DMS79 treated with DMSO at 0.1 percent for 48 hours (cell line): ENCODE measurements around the gene KIDINS220.

Experiments used
- DNase-seq: peaks from one replicate; lab custom pipeline; 2025; lab: John Stamatoyannopoulos, UW

The KIDINS220 gene

DNA sequence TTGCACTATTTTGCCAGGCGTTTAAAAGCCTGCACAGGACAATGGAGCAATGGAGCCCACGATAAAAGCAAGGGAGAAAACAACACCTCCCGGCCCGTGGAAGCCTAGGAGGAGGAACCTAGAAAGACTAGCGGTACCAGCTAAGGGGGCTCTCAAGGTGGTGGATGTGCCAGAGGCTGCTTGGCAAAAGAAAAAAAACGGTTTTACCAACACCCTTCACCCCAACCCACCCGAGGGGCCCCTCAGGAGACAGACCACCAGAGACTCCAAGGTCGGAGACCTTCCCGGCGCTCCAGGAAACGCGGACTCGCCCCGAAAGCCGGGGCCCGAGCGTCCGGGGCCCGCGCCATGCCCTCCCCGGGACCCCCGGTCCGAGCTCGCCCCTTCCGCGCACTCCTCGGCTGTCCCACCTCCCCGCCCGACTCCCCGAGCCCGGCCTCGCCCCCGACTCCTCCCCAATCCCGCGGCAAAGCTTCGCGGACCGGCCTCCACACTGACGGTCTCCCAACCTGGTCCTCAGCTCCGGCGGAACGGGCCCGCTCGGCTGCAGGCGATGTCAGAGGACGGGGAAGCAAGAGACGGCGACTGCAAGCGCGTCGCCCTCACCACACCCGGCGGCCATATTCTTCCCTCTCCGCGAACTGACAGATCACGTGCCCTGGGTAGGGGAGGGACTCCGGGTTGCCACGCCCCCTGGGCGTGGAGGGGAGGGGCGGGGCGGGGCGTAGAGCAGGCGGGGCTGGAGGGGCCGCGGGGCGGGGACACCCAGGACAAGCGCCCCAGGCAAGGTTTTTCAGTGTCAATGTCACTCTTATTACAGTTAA is at the start of gene KIDINS220:
Gene KIDINS220 (minus strand): TSS at position 643 of the 824 bp plus-strand sequence. CDS start 10,520 bp downstream, outside the sequence.
- peak; percentile 51 for DNase-seq

DNA sequence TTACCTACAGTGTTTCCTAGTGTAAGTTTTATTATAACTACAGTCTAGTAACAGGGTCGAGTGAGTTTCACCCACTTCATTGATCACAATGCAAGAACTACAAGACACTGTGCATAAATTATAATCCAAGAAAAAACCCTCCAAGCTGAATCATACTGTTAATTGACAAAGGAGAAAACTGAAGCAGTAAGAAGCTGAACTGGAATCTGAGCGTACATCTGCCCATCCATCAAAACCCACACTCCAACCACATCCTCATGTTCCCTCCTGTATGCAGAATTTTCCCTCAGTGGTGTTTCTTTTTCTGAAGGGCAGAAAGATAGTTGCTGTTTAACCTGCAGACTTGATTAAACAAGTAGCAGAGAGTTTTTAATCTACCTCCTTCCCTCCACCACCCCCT is 49.5 kb upstream of the KIDINS220 start:
- no peak for DNase-seq

DNA sequence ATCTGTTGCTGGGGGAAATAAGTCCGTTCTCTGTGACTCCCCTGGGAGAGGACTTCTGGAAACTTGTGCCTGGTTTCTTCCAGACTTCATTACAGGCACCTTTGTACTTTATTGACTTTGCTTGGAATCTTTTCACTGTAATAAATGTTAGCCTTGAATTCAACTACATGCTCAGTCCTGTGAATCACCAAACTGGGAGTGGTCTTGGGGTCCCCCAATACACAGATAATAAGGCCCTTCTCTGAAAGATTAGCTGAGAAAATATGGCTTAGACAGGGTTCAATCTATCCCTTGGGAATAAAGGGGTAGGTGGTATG is 48.7 kb upstream of the KIDINS220 start:
- no peak for DNase-seq

DNA sequence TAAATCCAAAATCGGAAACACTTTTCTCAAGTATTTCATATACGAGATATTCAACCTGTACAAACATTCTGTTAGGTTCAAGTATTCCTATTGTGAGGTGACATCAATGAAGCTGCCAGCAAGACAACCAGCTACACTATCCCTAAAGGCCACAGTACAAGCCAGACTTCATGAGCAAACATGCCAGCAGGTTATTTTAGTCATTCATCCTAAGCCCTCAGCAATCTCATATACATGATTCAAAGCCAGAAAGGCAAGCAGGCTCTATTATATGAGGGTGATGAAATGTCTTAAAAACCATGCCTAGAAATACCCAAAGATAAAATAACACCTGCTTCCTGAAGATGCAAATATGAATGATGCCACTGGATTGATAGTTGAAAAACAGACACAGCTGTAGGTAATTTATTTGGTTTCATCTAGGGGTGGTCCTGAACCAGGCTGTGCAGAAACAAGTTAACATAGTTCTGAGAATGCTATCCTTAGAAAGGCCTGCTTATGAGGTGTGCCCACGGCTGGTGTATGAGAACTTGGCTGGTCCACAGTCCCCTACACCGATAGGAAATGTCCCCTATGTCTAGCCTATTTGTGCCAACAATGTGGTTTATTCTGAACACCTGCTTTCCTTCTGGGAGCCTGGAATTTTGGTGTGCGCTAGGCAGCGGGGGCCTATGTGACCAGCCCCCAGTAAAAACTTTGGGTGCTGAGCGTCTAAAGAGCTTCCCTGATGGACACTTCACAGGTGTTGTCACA is 48.2 kb upstream of the KIDINS220 start:
- DNase-seq = no peak

DNA sequence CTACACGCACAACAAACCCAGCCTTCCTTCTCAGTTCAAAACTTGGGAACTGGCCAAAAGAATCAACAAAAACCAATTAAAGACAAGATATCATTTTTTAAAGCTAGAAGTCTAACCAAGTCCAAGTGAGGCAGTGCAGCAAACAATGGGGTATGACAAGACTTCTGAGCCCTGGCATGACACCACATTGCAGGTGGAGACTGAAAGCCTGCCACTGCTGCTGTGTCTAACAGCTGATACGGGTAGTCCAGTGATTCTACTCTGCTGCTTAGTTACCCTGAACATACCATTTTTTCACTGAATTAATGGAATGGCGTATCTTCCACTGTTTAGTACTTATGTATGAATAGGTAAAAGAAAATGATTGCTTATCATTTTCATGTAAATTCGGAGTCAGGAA is 47.4 kb upstream of the KIDINS220 start:
- DNase-seq = no peak

DNA sequence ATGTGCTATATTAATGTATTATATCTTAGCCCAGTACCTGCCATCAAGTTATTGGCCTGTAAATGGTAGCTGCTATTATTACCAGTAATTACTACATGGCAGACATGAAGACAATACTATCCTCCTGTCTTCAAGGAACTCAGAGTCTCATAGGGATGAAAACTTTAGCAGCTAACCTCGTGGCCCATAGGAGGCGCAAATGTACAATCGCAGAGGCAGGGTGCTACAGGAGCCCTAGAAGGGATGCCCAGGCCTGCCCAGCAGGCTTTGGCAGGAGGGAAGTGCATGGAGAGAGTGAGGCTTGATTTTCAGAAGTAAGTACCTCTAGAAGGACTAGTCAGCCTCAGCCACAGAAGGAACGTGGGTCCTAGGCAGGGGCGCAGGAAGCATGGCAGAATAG is 44.7 kb upstream of the KIDINS220 start:
- DNase-seq = no peak

DNA sequence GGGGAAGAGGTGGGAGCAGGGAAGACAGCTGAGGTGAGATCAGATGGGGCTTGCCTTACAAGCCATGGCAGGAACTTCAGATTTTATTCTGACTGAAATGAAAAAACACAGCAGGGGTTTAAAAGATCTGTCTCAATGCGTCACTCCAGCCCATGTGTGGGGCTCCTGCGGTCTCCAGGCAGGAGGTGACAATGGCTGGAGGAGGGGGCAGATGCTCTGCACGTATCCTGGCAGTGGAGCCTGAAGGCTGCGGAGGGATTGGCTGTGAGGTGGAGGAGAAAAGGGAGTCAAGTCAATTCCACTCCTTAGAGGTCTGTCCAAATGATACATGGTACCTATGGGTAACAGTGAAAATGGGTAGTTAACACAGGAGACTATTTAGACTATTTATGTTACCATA is 40.5 kb upstream of the KIDINS220 start:
- no peak for DNase-seq

DNA sequence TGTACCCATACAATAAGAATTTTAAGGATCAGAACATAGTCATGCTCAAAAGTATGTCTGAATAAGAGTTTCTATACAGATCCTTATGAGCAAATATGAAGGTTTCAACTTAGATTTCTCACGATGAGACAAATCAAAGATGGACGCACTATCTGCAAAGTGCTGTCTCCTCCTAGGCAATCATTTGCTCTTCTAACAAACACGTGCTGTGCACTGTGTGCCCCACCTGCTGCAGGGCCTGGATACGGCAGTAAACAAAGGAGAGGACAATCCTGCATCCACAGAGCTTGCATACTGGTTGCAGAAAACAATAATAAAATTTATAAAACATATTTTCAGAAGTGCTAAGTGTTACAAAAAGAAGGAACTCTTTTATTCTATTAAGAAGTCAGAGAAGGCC is 39.9 kb upstream of the KIDINS220 start:
- DNase-seq = no peak

DNA sequence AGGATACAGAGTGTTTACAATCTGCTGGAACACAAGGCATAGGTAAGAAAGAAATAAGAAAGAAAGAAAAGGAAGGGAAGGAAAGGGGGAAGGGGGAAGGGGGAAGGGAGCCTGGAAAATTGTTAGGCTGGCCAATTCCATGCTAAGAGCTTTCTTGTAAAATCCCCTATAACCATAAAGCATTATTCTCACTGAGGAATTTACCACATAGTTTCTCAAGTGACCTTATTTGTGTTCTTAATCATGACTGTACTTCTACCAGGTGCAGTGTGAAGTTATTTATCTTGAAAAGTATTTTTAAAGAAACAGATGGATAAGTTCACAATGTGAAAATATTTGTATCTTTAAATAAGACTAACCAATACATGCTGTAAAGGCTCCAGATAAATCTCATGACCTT is 39.2 kb upstream of the KIDINS220 start:
- DNase-seq = no peak

DNA sequence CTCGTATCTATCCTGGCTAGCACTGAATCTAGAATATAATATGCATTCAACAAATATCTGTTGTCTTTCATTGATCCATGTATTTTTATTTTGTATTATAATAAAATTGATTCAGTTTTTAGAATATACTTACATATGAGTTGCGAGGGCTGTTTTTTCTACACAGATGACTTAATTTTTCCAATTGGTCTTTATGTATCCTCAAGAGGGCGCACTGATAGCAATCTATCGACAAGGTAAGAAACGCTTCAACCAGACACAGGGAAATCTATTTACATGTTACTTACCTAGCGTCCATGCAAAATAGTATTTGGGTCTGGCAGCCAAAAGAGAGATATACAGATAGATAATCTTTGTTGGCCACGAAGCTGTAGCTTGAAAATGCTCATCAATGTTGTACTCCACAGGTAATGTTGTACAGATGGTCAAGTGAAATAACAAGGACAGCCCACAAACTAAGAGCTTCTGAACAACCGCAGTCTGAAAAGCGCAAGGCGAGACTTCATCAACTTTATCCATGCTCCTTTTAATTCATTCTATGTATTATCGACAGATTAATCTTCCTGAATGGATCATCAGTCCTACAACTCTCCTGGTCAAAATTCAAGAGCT is 35.5 kb upstream of the KIDINS220 start:
- DNase-seq = peak; percentile 33

DNA sequence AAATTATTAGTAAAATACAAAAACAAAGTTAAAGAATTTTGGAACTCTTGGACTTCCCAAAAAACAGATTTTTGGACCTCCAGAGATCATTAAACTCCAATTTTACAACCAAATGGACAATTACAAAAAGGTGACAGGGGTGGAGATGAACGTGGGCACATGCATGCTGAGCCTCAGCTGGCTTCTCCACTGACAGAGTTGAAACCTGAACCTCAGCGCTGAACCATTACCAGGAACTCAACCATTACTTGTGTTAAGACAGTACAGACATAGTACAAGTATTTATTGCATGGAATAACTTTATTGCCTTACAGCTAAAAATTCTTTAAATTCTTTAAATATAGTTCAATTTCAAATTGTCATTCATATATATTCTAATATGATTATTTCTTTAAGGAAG is 33.0 kb upstream of the KIDINS220 start:
- DNase-seq = no peak

DNA sequence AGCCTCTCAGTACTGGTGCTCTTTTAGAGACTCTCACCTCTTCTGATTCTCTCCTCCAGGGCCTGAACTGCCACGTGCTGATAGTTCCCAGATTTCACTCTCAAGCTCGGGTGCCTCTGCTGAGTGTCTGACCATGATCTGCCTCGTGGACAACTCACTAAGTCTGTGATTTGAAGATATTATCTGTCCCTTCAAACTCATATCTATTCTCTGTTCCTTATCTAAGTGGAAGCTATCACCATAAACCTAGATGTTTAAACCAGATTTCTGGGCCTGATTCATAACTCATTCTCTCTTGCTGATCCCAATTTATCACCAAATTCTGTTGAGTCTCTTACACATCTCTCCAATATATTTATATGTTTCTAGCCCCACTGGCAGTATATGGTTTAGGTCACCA is 29.9 kb upstream of the KIDINS220 start:
- no peak for DNase-seq

DNA sequence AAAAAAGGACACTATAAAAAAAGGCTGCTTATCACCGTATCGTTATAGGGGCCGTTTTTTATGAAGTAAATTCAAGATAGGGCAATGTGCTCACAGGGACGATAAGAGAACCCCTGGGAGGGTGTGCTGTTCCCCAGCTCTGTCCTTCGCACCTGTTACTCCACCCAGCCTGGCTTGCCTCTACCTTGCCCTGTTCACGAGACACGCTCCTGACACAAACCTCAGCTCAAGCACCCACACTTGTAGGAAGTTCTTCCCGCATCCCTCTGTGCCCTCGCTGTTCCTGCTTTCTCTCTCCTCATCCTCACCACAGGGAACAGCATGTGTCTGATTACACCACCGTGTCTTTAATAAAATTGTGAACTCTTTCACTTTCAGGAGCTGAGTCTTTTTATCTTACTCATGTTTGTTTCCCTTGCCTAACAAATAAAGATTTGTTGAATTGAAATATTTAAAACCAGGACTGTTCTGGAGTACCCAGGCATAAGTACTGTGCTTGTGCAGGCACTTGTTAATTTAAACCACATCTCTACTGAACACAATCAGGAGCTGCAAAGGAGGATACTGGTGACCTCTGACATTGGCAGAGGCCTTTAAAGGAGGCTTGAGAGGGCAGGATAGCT is 26.0 kb upstream of the KIDINS220 start:
- no peak for DNase-seq

DNA sequence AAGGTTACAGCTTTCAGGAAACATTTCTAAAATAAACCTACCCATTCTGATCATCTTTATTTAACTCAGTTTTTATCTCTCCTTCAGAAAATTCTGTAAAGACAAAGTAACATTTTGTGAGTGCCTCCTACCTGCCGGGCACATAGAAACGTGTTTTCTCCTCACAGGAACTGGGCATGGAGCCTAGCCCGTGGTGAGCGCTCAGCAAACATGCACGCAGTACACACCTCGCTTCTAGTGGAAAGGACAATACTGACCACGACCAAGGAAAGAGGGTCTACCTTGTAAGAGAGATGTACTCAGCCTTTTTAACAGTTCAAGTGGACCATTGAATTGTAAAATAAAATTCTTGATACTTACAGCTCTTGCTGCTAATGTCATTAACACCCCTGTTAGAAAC is 24.8 kb upstream of the KIDINS220 start:
- DNase-seq = no peak

DNA sequence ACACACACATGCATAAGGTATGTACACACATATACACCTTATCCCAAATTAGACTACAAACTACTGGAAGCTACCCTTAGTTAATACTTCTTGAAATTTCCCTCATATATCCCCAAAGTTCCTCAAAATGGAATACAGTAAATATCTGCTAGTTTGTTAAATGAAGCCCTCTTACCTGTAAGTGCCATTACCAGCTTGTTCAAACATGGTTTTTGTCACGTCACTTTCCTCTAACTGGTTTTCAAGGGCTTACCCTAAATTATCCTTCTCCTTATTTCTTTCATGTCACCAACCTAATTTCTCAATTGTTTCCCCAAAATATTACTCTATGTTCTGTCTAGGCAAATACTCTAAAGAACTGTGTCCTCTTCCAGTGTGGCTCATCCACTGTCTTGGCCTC is 24.4 kb upstream of the KIDINS220 start:
- DNase-seq = no peak

DNA sequence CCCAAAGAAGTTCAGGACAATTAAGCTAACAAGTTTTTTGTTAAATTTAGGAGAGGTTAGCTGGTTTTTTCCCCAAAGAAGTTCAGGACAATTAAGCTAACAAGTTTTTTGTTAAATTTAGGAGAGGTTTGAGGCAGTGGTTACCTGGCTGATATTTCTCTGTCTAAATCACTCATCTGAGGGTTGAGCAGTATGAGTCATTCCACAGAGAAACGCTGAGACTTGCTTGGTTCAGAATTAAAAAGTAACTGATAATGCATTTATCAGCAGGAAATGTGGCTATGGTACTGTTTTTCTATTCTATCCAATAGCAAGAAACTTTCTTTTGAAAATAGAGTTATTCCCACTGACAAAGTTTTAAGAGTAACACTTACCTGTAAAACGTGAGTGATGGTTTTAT is 22.8 kb upstream of the KIDINS220 start:
- no peak for DNase-seq

DNA sequence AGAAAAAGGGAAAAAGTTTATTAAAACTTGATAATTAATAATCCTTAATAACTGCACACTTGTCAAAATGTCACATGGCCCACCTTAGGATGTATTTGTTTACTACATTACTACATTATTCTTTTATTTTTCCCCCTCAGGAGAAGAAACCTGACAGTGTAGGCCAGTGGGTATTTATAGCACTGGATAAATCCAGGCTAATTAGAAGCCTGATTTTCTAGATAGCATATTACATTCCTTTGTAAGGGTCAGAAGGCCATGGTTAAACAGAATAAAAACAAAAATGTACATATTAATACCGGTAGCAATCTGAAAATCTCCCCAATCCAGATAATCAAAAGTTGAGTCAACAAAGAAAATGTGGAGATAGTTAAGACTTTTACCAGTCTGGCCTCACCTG is 21.5 kb upstream of the KIDINS220 start:
- no peak for DNase-seq

DNA sequence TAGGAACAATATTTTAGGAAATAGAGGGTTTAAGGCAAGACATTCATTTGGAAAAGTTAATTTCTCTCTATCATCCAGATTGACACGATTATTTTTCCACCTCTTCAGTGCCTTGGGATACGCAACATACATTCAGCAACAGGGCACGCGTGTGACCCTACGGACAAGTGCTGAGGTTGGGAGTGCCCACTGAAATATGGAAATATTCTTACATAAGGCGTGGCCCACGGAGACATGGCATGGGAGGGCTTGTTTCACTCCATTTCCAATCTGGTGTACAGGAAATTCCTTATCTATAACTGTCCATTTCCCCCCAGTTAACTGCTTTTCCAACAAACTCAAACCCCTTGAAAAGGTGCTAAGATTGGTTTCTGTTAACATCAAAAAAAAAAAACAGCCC is 20.9 kb upstream of the KIDINS220 start:
- DNase-seq = no peak

DNA sequence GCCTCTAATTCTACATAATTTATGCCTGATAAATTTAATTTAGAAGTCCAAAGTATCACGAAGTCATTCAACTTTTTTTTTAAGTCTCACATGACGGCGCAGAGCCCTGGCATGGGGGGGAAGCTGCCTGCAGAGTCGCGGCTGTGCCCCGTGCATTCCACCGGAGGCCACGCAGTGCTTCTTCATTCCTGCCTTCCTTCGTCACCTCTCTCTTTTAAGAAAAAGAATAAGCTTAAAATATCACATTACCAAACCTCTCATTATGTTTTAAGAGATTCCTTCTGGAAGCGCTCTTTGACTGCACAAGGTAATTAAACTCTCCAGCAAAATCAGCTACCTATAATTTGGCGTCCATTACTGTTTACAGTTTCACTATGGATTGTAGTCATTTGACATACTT is 20.3 kb upstream of the KIDINS220 start:
- DNase-seq = no peak

DNA sequence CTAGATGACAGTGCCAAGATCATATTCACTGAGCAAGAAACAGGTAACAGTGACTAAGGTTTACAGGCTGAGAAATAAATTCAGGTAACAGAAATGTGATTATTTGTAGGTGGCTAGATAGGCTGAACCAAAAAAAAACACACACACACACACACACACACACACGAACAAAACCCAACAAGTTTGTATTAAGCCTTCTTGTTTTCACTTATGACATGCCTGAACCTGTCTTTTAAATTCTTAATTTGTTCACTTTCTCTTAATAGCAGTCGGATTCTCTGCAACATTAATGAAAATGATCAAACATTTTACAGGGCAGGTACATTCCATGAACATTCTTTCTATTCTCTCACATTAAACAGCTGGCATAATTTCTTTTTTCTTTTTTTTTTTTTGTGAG is 18.8 kb upstream of the KIDINS220 start:
- no peak for DNase-seq

DNA sequence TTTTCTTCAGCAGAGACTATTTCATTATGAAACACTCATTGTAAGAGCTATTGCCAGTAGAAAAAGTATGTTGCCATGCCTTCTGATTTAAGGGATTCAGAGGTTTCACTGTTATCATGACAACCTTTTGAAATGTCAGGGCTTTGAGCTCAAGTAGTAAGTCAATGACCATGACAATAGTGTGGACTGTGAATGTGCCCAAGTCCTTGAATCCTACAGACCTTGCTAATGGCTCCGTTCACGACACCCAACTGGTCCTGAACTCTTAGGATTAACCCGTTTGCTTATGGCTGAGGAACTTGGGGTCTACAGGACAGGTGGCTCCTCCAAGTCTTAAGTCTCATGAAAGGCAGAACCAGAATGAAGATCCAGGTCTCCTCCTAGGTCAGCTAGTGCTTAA is 17.6 kb upstream of the KIDINS220 start:
- no peak for DNase-seq

DNA sequence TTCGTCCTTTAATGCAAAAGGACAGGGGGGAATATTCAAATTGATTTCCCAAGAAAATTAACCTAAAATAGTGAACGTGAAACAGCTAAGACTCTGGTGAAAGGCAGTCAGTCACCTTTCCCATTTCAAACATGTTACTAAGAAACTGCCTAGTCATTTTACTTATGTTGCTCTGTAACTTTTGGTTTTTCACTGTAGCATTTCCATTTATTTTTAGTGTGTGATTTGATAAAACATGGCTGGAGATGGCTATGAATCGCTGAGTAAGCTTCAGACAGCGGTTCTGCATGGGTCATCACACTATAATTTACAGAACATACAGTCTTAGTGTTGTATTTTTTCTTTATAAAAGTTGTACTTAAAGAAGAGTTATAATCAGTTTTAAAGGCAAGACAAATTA is 16.0 kb upstream of the KIDINS220 start:
- no peak for DNase-seq
